Measurements from ENCODE around the gene MEA1. TPM values are rescaled to one million over a fixed set of nuclear protein-coding genes. Genes with fewer than 3 reads are reported as not detected.
A peak's percentile ranks its signal among the peaks of the same experiment; 100 is the strongest.

MEA1 gene
- polyA plus RNA-seq (2012; ENCODE audit: insufficient read depth, insufficient read length, low read depth), result 153 TPM

GRCh38 chr6:43013843-43014433, at the start of gene MEA1, which contains the start of gene KLHDC3:
Gene MEA1 (minus strand): TSS chr6:43013946. CDS start chr6:43013813, 133 bp downstream.
Gene KLHDC3 (plus strand): TSS chr6:43014249. CDS start chr6:43017193, 2,944 bp downstream.
- H3K27me3 ChIP-seq, result no peaks in the 10 kb centered on the region
- H3K4me3 ChIP-seq (ENCODE audit: low read depth, low read length), result peak within 1 kb of the TSS; percentile 95
- H3K36me3 ChIP-seq, result peaks cover 32% of the 10 kb centered on the region
- TF ChIP-seq CTCF (IDR thresholded peaks at IDR 0.05; ENCODE audit: low read depth, low read length), result no peak
- DNase-seq, result peak; percentile 99
- no peaks in the 10 kb centered on the region for H3K4me1 ChIP-seq
- H3K9me3 ChIP-seq, result no peaks in the 10 kb centered on the region

- DNase-seq, result no peak
- H3K4me1 ChIP-seq, result peaks cover 4% of the 10 kb centered on the region; the same call in 1 of the 2 replicates
- TF ChIP-seq CTCF (IDR thresholded peaks at IDR 0.05; ENCODE audit: low read depth, low read length), result no peak
- no peaks in the 10 kb centered on the region for H3K9me3 ChIP-seq
- H3K27me3 ChIP-seq, result no peaks in the 10 kb centered on the region
- no peak overlapping the region for H3K4me3 ChIP-seq (ENCODE audit: low read depth, low read length)
- H3K36me3 ChIP-seq, result no peaks in the 10 kb centered on the region; the same call in 1 of the 2 replicates
Observed at GRCh38 chr6:43062818-43063217, 49.1 kb upstream of the MEA1 start.

- Histone ChIP-seq H3K27me3 (no peaks in the 10 kb centered on the region), H3K4me3 (ENCODE audit: low read depth, low read length) (no peak overlapping the region), H3K36me3 (peaks cover 3% of the 10 kb centered on the region), H3K4me1 (peaks cover 4% of the 10 kb centered on the region; the same call in 1 of the 2 replicates), H3K9me3 (no peaks in the 10 kb centered on the region)
- no peak for TF ChIP-seq CTCF (IDR thresholded peaks at IDR 0.05; ENCODE audit: low read depth, low read length)
- no peak for DNase-seq
Observed at GRCh38 chr6:43061861-43062260, 48.1 kb upstream of the MEA1 start.

GRCh38 chr6:43060755-43061633, 47.2 kb upstream of the MEA1 start:
- H3K4me1 ChIP-seq, result peaks cover 4% of the 10 kb centered on the region; the same call in 1 of the 2 replicates
- no peak for DNase-seq
- H3K36me3 ChIP-seq, result peaks cover 6% of the 10 kb centered on the region
- H3K27me3 ChIP-seq, result no peaks in the 10 kb centered on the region
- no peaks in the 10 kb centered on the region for H3K9me3 ChIP-seq
- H3K4me3 ChIP-seq (ENCODE audit: low read depth, low read length), result no peak overlapping the region
- no peak for TF ChIP-seq CTCF (IDR thresholded peaks at IDR 0.05; ENCODE audit: low read depth, low read length)

GRCh38 chr6:43060034-43060754, 46.4 kb upstream of the MEA1 start:
- no peak for TF ChIP-seq CTCF (IDR thresholded peaks at IDR 0.05; ENCODE audit: low read depth, low read length)
- Histone ChIP-seq H3K36me3 (peaks cover 8% of the 10 kb centered on the region), H3K4me1 (peaks cover 4% of the 10 kb centered on the region; the same call in 1 of the 2 replicates), H3K9me3 (no peaks in the 10 kb centered on the region), H3K4me3 (ENCODE audit: low read depth, low read length) (peak overlapping the region; percentile 94), H3K27me3 (no peaks in the 10 kb centered on the region)
- DNase-seq, result no peak

Measured in BE2C (cell line).